Measurements from ENCODE around the gene TMEM61. TPM values are rescaled to one million over a fixed set of nuclear protein-coding genes. Genes with fewer than 3 reads are reported as not detected.

The TMEM61 gene
- polyA plus RNA-seq, 1 of the 3 experiments (the other 2 are of a cell fraction) = not detected

GRCh38 chr1:55000110-55001085, 20.0 kb downstream of the TMEM61 start:
- Histone ChIP-seq H4K20me1 (ENCODE audit: insufficient read depth) (no peaks in the 10 kb centered on the region), H3K27ac (ENCODE audit: low read depth in 2 of 2, low read length in 1 of 2) (no peak overlapping the region), H3K4me2 (no peak overlapping the region), H3K4me1 (ENCODE audit: control insufficient read depth in 1 of 2, insufficient read depth in 2 of 2, low read depth in 1 of 2, low read length in 1 of 2) (peaks cover 0 to 3% of the 10 kb centered on the region in 2 experiments; a peak in 1 of 4 replicates), H2AFZ (ENCODE audit: low read depth) (no peak overlapping the region), H3K4me3 (ENCODE audit: low read depth in 2 of 2, low read length in 1 of 2) (no peak overlapping the region), H3F3A (replicated peaks; ENCODE audit: insufficient read depth) (no peaks in the 10 kb centered on the region), H3K36me3 (replicated peaks in 1 of 2; ENCODE audit: control insufficient read depth in 1 of 2, insufficient read depth in 2 of 2, low read length in 1 of 2) (no peaks in the 10 kb centered on the region), H3K9ac (no peak overlapping the region), H3K9me2 (no peaks in the 10 kb centered on the region), H3K79me2 (ENCODE audit: insufficient read depth) (no peaks in the 10 kb centered on the region), H3K27me3 (ENCODE audit: insufficient read depth) (no peaks in the 10 kb centered on the region; the same call in 1 of the 2 replicates), H3K9me3 (no peaks in the 10 kb centered on the region)
- no peak for TF ChIP-seq EP300 (IDR thresholded peaks at IDR 0.05; ENCODE audit: borderline replicate concordance in 1 of 2, low read depth in 1 of 2, low read length in 1 of 2)
- no peak for TF ChIP-seq RAD21 (IDR thresholded peaks at IDR 0.05; ENCODE audit: low read length)
- no peak for TF ChIP-seq MEF2A (IDR thresholded peaks at IDR 0.05; ENCODE audit: borderline replicate concordance, low read depth)
- TF ChIP-seq SMC3 (IDR thresholded peaks at IDR 0.05; ENCODE audit: low read depth, low read length) = no peak
- no peak for TF ChIP-seq SIN3A (IDR thresholded peaks at IDR 0.05; ENCODE audit: borderline replicate concordance, low read depth, low read length)
- no peak for TF ChIP-seq GABPA (IDR thresholded peaks at IDR 0.05; ENCODE audit: low read depth)
- no peak for TF ChIP-seq TAF1 (IDR thresholded peaks at IDR 0.05; ENCODE audit: borderline replicate concordance, low read depth, low read length)
- TF ChIP-seq TEAD4 (IDR thresholded peaks at IDR 0.05; ENCODE audit: borderline replicate concordance, insufficient read depth) = no peak
- no peak for TF ChIP-seq FOXJ3 (CRISPR knock-in tag; IDR thresholded peaks at IDR 0.05)
- no peak for TF ChIP-seq YY1 (IDR thresholded peaks at IDR 0.05; ENCODE audit: low read depth)
- TF ChIP-seq GATA2 (CRISPR knock-in tag; IDR thresholded peaks at IDR 0.05) = no peak
- TF ChIP-seq RFX5 (IDR thresholded peaks at IDR 0.05; ENCODE audit: low read length) = no peak
- TF ChIP-seq, protein P1, sequence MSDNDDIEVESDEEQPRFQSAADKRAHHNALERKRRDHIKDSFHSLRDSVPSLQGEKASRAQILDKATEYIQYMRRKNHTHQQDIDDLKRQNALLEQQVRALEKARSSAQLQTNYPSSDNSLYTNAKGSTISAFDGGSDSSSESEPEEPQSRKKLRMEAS (IDR thresholded peaks at IDR 0.05; ENCODE audit: low read depth) = no peak
- TF ChIP-seq TCF12 (IDR thresholded peaks at IDR 0.05) = no peak
- no peak for TF ChIP-seq FOXM1 (IDR thresholded peaks at IDR 0.05; ENCODE audit: low read depth)
- CTCF ChIA-PET = interaction anchor here (0.6 to 10.9 kb wide), 6 partner anchors 17 to 467 kb away, joined by 3 to 302 read pairs (median 36); no protein-coding TSS in a partner anchor
- 58% methylated on average over 7 of the region's 8 CpGs for WGBS (ENCODE audit: low lambda C conversion rate)
- POLR2A ChIA-PET = no interaction called here
- DNase-seq = no peak

DNA sequence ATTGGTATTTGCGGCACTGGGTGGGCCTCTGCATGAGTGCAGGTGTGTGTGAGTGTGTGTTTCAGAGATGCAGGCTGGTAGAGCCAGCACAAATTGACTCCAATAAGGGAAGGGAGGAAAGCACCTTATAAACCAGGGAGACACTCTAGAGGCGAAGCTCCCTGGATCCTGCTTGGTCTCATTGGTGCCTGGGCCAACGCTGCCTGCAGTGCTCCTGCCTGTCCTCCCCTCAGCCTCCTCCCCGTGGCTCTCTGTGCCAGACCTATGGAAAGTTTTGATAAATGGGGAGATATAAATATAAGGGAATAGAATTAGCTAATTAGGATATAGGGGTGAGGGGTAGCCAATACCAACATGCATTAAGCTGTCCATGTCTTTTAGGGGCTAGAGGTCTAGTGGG, 20.9 kb downstream of the TMEM61 start:
- no peak overlapping the region for H3K9ac ChIP-seq
- H3F3A ChIP-seq (replicated peaks; ENCODE audit: insufficient read depth) = no peaks in the 10 kb centered on the region
- peaks cover 0 to under 1% of the 10 kb centered on the region in 2 experiments; a peak in 1 of 4 replicates for H3K4me1 ChIP-seq (ENCODE audit: control insufficient read depth in 1 of 2, insufficient read depth in 2 of 2, low read depth in 1 of 2, low read length in 1 of 2)
- no peak overlapping the region for H3K4me2 ChIP-seq
- CTCF ChIA-PET = interaction anchor here (1.1 to 10.9 kb wide), 4 partner anchors 16 to 56 kb away, joined by 3 to 159 read pairs (median 36); no protein-coding TSS in a partner anchor
- no peak overlapping the region for H3K4me3 ChIP-seq (ENCODE audit: low read depth in 2 of 2, low read length in 1 of 2)
- H3K36me3 ChIP-seq (replicated peaks in 1 of 2; ENCODE audit: control insufficient read depth in 1 of 2, insufficient read depth in 2 of 2, low read length in 1 of 2) = no peaks in the 10 kb centered on the region
- WGBS (ENCODE audit: low lambda C conversion rate) = 65% methylated on average over 4 of the region's 4 CpGs
- H4K20me1 ChIP-seq (ENCODE audit: insufficient read depth) = no peaks in the 10 kb centered on the region
- POLR2A ChIA-PET = no interaction called here
- no peak overlapping the region for H2AFZ ChIP-seq (ENCODE audit: low read depth)
- TF ChIP-seq CTCF (IDR thresholded peaks at IDR 0.05) = no peak
- no peak for TF ChIP-seq TCF12 (IDR thresholded peaks at IDR 0.05)
- H3K79me2 ChIP-seq (ENCODE audit: insufficient read depth) = no peaks in the 10 kb centered on the region
- no peaks in the 10 kb centered on the region for H3K9me3 ChIP-seq
- H3K27me3 ChIP-seq (ENCODE audit: insufficient read depth) = no peaks in the 10 kb centered on the region; the same call in 1 of the 2 replicates
- H3K9me2 ChIP-seq = no peaks in the 10 kb centered on the region
- DNase-seq = no peak
- no peak overlapping the region for H3K27ac ChIP-seq (ENCODE audit: low read depth in 2 of 2, low read length in 1 of 2)

All from SK-N-SH (cell line).